HG03135 (cell line): ENCODE results near the gene ZC3H8.

Source experiments
- ATAC-seq: cut with Tn5 transposase; IDR thresholded peaks from one replicate; pipeline ENCODE4 v1.9.1; 2021; ENCODE audit warnings: mild to moderate bottlenecking, moderate library complexity; ENCODE audit not compliant: unreplicated experiment

The ZC3H8 gene

DNA sequence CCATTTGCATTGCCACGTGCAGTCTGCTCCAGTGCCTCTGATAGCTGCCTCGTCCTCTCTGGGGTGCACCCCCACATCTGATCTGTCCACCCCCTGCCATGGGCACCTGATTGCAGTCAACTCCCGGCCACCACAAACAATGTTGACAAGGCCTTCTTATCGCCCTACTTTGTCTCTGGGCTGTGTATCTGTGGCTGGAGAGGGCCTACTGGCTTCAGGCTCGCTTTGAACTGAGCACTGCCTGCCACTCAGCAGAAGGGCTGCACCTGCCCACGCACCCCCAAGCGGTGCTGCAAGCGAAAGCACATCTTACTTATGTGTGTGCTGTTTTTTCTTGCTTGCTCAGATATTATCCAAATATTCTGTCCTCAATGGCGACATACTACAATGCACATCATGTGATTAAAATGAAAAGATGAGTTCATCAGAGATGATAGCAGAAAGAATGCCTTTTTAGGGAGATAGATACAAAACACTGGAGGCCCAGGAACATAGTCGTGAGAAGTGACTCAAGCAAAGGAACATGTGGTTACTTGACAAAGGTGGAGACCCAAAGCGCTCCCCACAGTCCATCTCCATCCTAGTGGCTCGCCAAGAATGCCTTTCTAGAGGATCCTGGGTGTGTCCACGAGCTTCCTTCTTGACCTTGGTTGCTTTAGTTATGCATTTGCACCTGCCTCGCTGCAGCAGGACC, 87.9 kb downstream of the ZC3H8 start:
- ATAC-seq, result no peak

DNA sequence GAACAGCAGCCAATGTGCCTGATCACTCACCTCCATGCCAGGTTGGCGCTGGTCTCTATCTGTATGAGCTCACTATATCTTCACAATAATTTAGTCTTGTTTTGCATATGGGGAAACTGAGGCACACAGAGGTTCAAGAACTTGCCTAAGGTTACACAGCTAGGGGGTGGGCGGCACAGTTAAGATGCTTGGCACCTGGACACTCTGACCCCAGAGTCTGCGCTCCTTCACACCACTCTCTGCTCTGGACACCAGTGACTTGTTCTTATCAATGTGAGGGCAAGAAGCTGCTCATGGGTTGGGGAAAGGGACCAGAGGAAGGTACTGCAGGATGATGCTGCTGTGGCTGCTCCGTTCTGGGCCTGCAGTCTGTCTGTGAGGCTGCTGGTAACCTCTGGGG, 89.5 kb downstream of the ZC3H8 start:
- no peak for ATAC-seq

DNA sequence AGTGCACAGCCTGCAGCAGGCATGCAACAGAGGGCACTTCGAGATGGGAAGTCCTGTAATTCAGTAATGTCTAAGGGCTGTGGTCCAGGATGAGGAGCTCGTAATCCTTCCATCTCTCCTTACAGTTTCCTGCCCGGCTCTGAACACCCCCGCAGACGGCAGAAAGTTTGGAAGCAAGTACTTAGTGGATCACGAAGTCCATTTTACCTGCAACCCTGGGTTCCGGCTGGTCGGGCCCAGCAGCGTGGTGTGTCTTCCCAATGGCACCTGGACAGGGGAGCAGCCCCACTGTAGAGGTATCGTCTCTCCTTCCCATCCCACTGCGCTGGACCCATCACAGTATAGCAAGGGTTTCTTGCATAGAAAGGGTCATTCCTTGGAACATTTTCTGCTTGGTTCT, 90.0 kb downstream of the ZC3H8 start:
- no peak for ATAC-seq

DNA sequence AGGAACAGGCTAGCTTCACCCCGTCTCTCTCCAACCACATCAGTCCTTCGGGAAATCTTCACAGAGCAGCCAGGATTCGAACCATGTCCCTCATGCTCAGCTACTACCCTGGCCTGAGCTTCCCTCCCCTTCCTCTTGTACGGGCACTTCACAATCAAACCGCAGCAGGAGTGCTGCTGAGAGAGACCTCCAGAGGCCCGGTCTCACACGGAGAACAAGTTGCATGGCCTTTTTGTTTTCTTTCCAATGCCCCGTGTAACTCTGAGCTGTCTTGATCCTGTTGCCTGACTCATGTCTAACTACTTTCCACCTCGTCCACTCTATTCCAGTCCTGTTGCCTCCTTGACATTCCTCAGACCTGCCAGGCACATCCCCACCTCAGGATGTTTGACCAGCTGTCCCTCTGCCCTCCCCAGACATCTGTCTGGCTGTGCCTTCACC, 91.3 kb downstream of the ZC3H8 start:
- ATAC-seq, result no peak

DNA sequence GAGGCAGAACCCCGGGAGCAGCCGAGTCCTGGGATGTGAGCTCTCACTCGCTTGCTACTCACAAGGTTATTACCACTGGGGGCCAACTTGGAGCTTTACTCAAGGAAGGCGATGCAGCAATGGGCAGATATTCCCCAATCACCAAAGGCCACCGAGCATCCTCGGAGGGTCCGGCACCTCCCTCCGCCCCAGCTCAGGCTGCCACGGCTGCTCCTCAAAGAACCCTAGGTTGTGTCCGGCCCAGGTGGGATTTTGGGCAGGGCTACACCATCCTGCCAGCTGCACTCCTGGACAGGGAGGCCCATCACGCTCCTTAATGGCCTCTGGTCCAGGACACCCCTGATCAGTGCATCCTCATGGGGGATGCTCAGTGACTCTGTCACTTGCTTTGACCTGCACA, 91.9 kb downstream of the ZC3H8 start:
- no peak for ATAC-seq

DNA sequence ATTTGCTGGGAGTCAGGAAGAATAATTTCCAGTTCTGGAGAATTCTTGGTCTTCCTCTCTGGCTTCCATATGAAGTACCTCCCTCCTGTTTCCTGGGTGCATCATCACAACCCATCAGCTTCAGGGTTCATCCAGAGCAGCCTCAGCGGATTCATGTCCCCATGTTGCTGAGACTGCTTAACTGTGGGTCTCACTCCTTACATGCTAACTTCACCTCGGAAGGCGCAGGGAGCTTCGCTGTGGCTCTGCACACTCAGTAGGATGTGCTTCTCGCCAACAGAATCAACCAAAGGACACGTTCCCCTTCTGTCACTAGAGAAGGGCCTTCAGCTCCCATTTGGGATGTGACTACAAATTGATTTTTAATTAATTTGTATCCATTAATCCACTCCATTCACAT, 92.5 kb downstream of the ZC3H8 start:
- ATAC-seq, result no peak
